ENCODE data around the gene COQ8A.

- no peak for TF ChIP-seq CTCF (IDR thresholded peaks at IDR 0.05)
- TF ChIP-seq POLR2A (IDR thresholded peaks at IDR 0.05): no peak
These were observed 20.5 kb upstream of the COQ8A start for GRCh38 chr1:226919587-226919986.
